Parathyroid adenoma (tissue), 2 donors: Measurements from ENCODE around the gene BMP5.

Experiments
- H2AFZ ChIP-seq: fragments of 300-600 bp; sonication (generic); one replicate; pipeline ENCODE4 v1.7.0; 2017; ENCODE audit warnings: antibody characterized with exemption, mild to moderate bottlenecking
- H3K27ac ChIP-seq: fragments of 300-600 bp; sonication (generic); one replicate; pipeline ENCODE4 v1.7.0; 2017
- H3K27me3 ChIP-seq: fragments of 300-600 bp; sonication (generic); one replicate; pipeline ENCODE4 v1.7.0; 2017; ENCODE audit warnings: low read length; ENCODE audit not compliant: control insufficient read depth, insufficient read depth
- H3K36me3 ChIP-seq: fragments of 300-600 bp; sonication (generic); one replicate; pipeline ENCODE4 v1.7.0; 2017; ENCODE audit warnings: low read length; ENCODE audit not compliant: control insufficient read depth, insufficient read depth
- H3K4me1 ChIP-seq: fragments of 300-600 bp; sonication (generic); one replicate; pipeline ENCODE4 v1.7.0; 2017; ENCODE audit warnings: control low read depth
- H3K4me2 ChIP-seq: fragments of 300-600 bp; sonication (generic); one replicate; pipeline ENCODE4 v1.7.0; 2017; ENCODE audit warnings: low read length
- H3K4me3 ChIP-seq: fragments of 300-600 bp; sonication (generic); one replicate; pipeline ENCODE4 v1.7.0; 2017; ENCODE audit warnings: low read depth, low read length
- H3K79me2 ChIP-seq: fragments of 300-600 bp; sonication (generic); one replicate; pipeline ENCODE4 v1.7.0; 2017; ENCODE audit warnings: control low read depth
- H3K9ac ChIP-seq: fragments of 300-600 bp; sonication (generic); one replicate; pipeline ENCODE4 v1.7.0; 2017; ENCODE audit warnings: mild to moderate bottlenecking
- H3K9me3 ChIP-seq: fragments of 300-600 bp; sonication (generic); one replicate; pipeline ENCODE4 v1.7.0; 2017; ENCODE audit warnings: low read length; ENCODE audit not compliant: control insufficient read depth
- TF ChIP-seq, protein P1 (sequence below): fragments of 300-600 bp; sonication (generic); IDR thresholded peaks from one replicate; pipeline ENCODE4 v1.7.0; 2017; ENCODE audit warnings: antibody characterized with exemption, mild to moderate bottlenecking
- donor health status: primary hyperparathyroidism.

The BMP5 gene

GRCh38 chr6:55726144-55726543 is 149.2 kb downstream of the BMP5 start:
- no peak overlapping the region for H3K27ac ChIP-seq
- H3K9ac ChIP-seq, result no peak overlapping the region
- H3K4me2 ChIP-seq, result no peak overlapping the region
- no peaks in the 10 kb centered on the region for H3K79me2 ChIP-seq
- H3K27me3 ChIP-seq, result no peaks in the 10 kb centered on the region
- no peak overlapping the region for H2AFZ ChIP-seq
- no peaks in the 10 kb centered on the region for H3K4me1 ChIP-seq
- H3K4me3 ChIP-seq, result no peak overlapping the region
- TF ChIP-seq, protein P1, sequence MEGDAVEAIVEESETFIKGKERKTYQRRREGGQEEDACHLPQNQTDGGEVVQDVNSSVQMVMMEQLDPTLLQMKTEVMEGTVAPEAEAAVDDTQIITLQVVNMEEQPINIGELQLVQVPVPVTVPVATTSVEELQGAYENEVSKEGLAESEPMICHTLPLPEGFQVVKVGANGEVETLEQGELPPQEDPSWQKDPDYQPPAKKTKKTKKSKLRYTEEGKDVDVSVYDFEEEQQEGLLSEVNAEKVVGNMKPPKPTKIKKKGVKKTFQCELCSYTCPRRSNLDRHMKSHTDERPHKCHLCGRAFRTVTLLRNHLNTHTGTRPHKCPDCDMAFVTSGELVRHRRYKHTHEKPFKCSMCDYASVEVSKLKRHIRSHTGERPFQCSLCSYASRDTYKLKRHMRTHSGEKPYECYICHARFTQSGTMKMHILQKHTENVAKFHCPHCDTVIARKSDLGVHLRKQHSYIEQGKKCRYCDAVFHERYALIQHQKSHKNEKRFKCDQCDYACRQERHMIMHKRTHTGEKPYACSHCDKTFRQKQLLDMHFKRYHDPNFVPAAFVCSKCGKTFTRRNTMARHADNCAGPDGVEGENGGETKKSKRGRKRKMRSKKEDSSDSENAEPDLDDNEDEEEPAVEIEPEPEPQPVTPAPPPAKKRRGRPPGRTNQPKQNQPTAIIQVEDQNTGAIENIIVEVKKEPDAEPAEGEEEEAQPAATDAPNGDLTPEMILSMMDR, result no peak
- no peaks in the 10 kb centered on the region for H3K9me3 ChIP-seq
- no peaks in the 10 kb centered on the region for H3K36me3 ChIP-seq

DNA sequence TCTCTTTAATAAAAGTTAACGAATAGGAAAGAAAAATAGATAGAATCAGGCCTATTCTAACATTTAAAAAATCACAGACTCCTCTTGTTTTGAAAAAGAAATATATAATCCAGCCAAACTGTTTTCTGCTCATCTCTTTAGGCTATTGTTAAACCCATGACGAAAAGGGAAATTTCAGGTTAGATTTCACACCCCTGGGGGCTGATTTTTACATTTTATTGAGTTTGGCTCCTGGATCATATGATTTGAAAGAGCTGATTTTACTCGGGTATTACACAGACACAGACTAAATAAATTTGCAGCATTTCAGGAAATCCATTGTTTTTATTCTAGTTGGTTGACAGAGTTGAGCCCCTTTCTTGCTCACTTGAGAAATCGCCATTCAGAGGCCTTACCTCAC is 160.6 kb downstream of the BMP5 start:
- Histone ChIP-seq H3K4me3 (no peak overlapping the region), H3K4me2 (no peak overlapping the region), H3K79me2 (no peaks in the 10 kb centered on the region), H3K36me3 (no peaks in the 10 kb centered on the region), H3K27me3 (no peaks in the 10 kb centered on the region), H3K4me1 (no peaks in the 10 kb centered on the region), H3K9me3 (no peaks in the 10 kb centered on the region), H3K9ac (no peak overlapping the region), H2AFZ (no peak overlapping the region), H3K27ac (no peak overlapping the region)
- TF ChIP-seq, protein P1, result no peak

- H3K36me3 ChIP-seq, result no peaks in the 10 kb centered on the region
- no peak overlapping the region for H3K9ac ChIP-seq
- H3K4me2 ChIP-seq, result no peak overlapping the region
- H3K9me3 ChIP-seq, result no peaks in the 10 kb centered on the region
- H3K27ac ChIP-seq, result no peak overlapping the region
- no peak overlapping the region for H3K4me3 ChIP-seq
- no peaks in the 10 kb centered on the region for H3K27me3 ChIP-seq
- no peak overlapping the region for H2AFZ ChIP-seq
- no peaks in the 10 kb centered on the region for H3K4me1 ChIP-seq
- no peaks in the 10 kb centered on the region for H3K79me2 ChIP-seq
- TF ChIP-seq, protein P1, result no peak
Measured at GRCh38 chr6:55713436-55713835, 162.0 kb downstream of the BMP5 start.

DNA sequence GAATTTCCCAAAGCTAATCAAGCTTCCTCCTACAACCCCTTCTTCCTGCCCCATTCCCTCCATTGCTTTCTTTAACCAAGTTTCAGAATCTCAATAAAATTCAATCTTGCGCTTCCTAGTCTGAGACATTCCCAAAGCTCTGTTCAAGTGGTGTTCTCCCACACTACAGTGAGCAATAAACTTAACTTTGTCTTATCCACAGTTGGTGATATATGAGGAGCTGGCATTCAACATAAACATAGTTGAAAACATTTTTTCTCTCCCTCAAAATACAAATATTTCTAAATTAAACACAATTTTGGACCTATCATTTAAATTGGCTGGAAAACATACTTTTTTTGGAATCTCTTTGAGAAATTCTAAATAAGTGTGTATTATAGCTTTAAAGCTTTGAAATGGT is 166.7 kb downstream of the BMP5 start:
- Histone ChIP-seq H3K4me3 (no peak overlapping the region), H3K4me2 (no peak overlapping the region), H3K79me2 (no peaks in the 10 kb centered on the region), H3K9ac (no peak overlapping the region), H2AFZ (no peak overlapping the region), H3K36me3 (no peaks in the 10 kb centered on the region), H3K9me3 (no peaks in the 10 kb centered on the region), H3K27me3 (no peaks in the 10 kb centered on the region), H3K4me1 (no peaks in the 10 kb centered on the region), H3K27ac (no peak overlapping the region)
- TF ChIP-seq, protein P1, result no peak
